Measurements from ENCODE around the gene CDK17. TPM values are rescaled to one million over a fixed set of nuclear protein-coding genes. Genes with fewer than 3 reads are reported as not detected.

CDK17 gene
- polyA plus RNA-seq, 4 donors, result 34.7 to 47.6 (median 37.0) TPM

- no peak for DNase-seq (ENCODE audit: low read depth in 4 of 4, low spot score in 2 of 4)
Measured at GRCh38 chr12:96285158-96285557, 115.1 kb downstream of the CDK17 start.

GRCh38 chr12:96274331-96274730 is 125.9 kb downstream of the CDK17 start:
- no peak for DNase-seq (ENCODE audit: low read depth in 4 of 4, low spot score in 2 of 4)

DNA sequence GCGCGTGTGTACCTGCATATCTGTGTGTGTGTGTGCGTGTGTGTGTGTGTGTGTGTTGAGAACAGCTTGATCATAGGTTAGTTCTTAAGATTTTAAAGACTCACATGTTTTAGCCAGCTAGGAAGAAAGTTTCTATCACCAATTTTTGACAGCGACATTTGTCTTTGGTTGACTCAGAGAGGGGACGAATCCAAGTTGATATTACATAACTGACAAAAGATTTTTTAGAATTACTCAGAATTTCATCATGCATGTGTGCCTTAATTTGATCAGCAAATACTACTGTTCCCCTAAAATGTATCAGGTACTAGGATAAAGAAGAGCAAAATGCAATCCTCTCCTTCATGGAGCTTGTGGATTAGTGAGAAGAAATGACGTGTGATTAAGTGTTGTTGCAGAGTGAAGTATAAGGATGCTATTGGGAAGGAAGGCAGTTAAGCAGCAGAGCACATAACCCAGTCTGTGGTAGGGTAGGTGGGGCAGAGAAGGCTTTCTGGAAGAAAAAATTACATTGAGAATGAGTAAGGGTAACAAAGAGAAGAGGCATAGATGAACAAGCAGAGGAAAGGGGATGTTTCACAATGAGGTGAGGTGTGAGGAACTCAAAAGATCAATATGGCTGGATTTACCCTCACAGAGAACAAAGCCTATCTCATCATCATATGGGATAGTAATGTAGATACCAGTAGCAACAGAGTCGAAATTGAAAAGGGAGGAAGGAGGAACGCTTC is 128.6 kb downstream of the CDK17 start:
- no peak for DNase-seq (ENCODE audit: low read depth in 4 of 4, low spot score in 2 of 4)

- no peak for DNase-seq (ENCODE audit: low read depth in 4 of 4, low spot score in 2 of 4)
Measured at GRCh38 chr12:96266238-96266637, 134.0 kb downstream of the CDK17 start.

- no peak for DNase-seq (ENCODE audit: low read depth in 4 of 4, low spot score in 2 of 4)
Measured at GRCh38 chr12:96265836-96266235, 134.4 kb downstream of the CDK17 start.

DNA sequence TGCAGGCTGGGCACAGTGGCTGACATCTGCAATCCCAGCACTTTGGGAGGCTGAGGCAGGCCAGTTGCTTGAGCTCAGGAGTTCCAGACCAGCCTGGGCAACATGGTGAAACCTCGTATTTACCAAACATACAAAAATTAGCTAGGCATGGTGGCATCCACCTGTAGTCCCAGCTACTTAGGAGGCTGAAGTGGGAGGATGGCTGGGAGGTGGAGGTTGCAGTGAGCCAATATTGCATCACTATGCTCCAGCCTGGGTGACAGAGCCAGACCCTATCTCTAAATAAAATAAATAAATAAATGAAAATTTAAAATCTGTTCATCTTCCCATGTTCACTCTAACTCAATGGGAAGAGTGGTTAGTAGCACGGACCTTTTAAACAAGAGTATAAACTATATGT is 134.8 kb downstream of the CDK17 start:
- no peak for DNase-seq (ENCODE audit: low read depth in 4 of 4, low spot score in 2 of 4)

DNA sequence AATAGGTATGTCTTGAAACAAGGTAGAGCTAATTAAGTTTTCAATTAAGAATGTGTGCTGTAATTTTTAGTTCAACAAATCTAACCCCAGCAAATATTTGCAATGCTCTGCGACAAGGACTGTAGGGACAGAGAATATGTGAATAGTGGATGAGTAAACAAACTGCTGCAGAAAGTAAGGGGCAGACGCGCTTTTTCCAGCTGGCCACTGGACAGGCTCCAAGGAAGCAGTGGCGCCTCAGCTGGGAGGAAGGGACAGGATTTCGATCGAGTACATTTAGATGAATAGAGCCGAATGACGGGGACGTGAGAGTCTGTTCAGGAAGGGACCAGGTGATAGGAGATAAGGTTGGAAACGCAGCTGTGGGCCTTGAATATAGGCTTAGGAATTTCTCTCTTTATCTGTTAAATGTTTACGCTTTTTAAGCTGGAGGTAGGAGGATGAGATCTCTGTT is 136.8 kb downstream of the CDK17 start:
- no peak for DNase-seq (ENCODE audit: low read depth in 4 of 4, low spot score in 2 of 4)

DNA sequence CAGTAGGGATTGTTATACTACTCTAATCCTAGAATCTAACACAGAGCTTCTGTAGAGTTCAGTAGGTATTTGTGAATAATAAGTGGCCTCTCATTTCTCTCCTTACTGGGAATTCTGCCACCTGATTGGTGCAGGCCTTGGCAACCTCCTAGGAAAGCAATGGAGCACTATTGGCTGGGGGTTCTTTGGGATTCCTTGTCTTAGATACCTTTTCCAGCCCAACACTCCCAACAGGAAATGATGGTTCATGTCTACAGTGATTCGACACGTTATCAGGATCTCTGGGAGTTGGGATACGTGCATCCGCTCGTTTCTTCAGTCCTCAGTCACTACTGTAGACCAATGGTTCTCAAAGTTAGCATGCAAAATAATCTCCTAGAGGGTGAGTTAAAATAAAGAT is 138.7 kb downstream of the CDK17 start:
- no peak for DNase-seq (ENCODE audit: low read depth in 4 of 4, low spot score in 2 of 4)

DNA sequence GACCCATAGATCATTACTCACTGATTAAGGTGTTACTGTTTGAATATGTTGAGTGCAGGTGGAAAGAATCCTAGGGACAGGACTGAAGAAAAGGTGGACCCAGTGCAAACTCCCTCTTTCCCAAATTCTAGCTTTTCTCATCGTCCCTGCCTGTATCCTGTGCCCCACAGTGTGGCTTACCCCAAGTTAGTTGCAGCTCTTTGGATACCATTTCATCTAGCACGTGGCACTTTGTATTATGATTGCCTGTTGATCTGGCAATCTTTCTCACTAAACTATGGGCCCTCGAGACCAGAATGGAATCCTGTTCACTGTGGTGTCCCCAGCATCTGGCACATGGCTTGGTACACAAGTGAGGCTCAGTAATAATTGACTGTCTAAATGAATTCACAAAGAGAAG is 139.6 kb downstream of the CDK17 start:
- no peak for DNase-seq (ENCODE audit: low read depth in 4 of 4, low spot score in 2 of 4)

DNA sequence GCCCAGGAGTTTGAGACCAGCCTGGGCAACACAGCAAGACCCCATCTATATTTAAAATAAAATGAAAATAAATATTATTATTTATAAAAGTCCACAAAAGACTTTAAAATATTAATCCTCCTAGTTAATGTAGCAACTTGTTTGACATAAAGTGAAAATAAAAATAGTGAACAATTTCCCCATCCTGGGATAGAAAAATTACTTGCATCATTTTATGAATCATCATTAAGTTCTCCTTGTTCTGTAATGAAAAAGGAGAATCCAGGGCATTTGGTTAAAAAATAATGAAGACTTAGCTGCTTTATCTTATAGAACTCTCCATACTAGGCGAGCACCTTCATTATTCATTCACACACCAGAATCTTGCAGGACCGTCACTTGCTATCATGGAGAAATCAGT is 140.0 kb downstream of the CDK17 start:
- no peak for DNase-seq (ENCODE audit: low read depth in 4 of 4, low spot score in 2 of 4)

- DNase-seq (ENCODE audit: low read depth in 4 of 4, low spot score in 2 of 4), result no peak
Measured at GRCh38 chr12:96258104-96258961, 141.9 kb downstream of the CDK17 start.

DNA sequence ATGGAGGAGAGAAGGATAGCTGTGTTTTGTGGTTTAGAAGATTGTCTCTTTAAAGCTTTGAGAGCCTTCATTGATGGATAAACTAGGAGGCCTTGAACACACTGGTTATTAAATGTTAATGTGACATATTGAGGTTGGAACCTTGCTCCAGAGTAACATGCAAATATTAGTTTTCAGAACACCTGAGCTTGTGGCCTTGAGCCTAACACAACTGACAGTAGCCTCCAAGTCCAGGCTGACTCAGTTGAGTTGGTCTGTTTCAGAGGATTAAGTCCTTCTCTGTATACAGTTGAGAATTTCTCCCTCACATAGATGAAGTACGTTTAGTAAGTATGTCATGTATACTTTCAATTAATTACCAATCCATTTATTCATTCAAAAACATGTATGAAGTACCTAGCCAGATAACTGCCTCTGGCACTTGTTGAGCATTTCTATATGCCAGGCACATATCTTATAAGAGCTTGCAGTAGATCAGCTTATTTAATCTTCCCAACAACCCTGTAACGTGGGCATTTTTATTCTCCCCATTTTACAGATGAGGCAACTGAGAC is 142.6 kb downstream of the CDK17 start:
- DNase-seq (ENCODE audit: low read depth in 4 of 4, low spot score in 2 of 4), result no peak

DNA sequence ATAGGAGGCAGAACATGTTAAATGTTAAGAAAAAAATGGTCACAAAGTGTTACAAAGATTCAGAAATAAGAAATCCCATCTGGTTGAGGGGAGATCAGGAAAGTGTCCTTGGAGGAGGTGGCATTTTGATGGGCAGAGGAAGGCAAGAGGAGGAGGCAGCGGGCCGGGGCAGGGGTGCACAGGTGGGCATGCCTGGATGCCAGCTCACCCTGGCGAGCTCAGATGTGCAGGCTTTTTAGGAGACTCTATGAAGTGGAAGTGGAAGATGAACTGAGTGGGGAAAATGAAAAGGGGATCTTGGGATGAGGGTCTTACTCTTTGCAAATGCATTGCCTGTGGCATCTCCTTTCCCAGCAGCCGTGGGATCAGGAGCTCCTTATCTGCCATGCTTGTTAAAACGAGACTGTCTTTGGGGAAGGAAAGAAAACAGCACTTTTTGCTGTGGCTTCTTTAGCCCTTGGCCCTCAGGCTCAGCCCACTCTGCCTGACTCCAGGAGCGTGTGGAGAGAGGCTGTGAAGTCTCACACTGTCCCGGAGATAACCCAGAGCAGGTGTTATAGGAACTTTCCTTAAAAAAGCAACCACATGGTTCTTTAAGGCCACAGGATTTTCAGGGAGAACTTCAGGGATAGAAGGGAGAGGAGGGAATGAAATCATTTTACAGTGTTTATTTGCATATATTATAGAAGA is 143.4 kb downstream of the CDK17 start:
- DNase-seq (ENCODE audit: low read depth in 4 of 4, low spot score in 2 of 4), result no peak

- no peak for DNase-seq (ENCODE audit: low read depth in 4 of 4, low spot score in 2 of 4)
Measured at GRCh38 chr12:96255077-96255476, 145.2 kb downstream of the CDK17 start.

- DNase-seq (ENCODE audit: low read depth in 4 of 4, low spot score in 2 of 4), result no peak
Measured at GRCh38 chr12:96250119-96250685, 150.0 kb downstream of the CDK17 start.

DNA sequence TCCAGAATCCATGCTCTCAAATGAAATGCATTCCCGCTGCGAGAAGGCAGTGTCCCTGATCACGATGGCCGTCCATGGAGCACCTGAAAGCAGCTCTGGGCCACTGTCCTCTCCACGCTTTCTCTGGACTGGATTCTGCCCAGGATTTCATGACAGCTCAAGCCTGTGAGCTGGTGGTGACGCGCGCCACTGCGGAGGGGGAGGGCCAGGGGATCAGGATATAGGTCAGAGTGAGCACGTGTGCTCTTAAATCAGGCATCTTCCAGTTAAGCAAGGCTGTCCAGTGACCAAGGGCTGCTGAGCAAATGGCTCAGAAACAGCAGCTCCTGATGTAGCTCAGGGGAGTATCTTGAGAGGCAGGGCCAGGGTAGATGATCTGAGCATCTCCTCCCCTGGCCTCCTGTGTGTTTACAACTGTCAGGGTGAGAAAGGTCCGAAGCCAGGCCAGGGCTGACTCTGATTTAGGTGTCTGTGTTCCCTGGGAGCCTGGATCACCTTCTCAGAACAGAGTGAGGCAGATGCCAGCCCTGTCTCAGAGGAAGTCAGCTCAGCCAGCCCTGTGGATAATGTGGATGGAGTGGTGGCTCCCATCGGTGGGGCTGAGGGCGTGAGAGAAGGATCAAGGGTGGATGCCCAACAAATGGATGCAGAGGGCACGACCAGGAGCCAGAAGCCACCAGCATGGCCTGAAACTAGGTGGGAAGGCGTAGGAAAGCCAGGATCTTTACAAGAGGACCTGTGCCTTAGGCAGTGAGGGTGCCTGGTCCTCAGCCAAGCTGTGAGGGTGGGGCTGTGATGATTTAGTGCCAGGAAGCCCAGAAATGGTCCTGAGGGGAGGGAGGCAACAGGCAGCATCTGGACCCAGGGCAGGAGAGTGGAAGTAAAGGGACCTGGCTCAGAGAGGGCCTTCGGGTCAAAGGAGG is 150.8 kb downstream of the CDK17 start:
- DNase-seq (ENCODE audit: low read depth in 4 of 4, low spot score in 2 of 4), result peak in 2 of 4 donors; percentile 39 to 47

- DNase-seq (ENCODE audit: low read depth in 4 of 4, low spot score in 2 of 4), result no peak
Measured at GRCh38 chr12:96248136-96248931, 151.9 kb downstream of the CDK17 start.

DNA sequence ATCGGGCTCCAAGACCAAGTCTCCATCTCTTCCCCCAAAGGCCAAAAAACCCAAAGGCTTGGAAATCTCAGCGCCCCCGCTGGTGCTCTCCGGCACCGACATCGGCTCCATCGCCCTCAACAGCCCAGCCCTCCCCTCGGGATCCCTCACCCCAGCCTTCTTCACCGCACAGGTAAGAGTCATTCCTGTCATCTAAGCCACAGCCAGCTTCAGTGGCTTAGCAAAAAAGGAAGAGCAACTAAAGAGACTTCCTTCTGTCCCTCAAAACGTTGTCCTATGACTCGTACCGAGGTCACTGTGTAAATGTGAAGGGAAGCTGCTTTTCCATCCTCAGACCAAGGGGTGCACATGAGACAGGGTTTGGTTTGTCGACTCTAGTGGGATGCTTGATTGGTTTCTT is 152.7 kb downstream of the CDK17 start:
- no peak for DNase-seq (ENCODE audit: low read depth in 4 of 4, low spot score in 2 of 4)

Data from left renal cortex interstitium (tissue), 4 donors.